Mesothelial cell of epicardium (in vitro differentiated cells): ENCODE results near the gene MPHOSPH6. TPM values are rescaled to one million over a fixed set of nuclear protein-coding genes. Genes with fewer than 3 reads are reported as not detected.

ENCODE experiments used
- DNase-seq, 2 experiments: peaks; one replicate each; pipeline ENCODE4 v3.0.0; 2021; ENCODE audit warnings: low spot score in 2 of 2; ENCODE audit not compliant: unreplicated experiment in 2 of 2
- H3K27ac Mint-ChIP-seq: 2 replicates; pipeline ENCODE4 v1.8.0; 2021; ENCODE audit warnings: mixed read lengths
- H3K27me3 Mint-ChIP-seq: 2 replicates; pipeline ENCODE4 v1.8.0; 2021; ENCODE audit warnings: low read depth, mixed read lengths
- H3K36me3 Mint-ChIP-seq: 2 replicates; pipeline ENCODE4 v1.8.0; 2021; ENCODE audit warnings: mixed read lengths
- H3K4me1 Mint-ChIP-seq: 2 replicates; pipeline ENCODE4 v1.8.0; 2021; ENCODE audit warnings: mixed read lengths
- H3K4me3 Mint-ChIP-seq: 2 replicates; pipeline ENCODE4 v1.8.0; 2021; ENCODE audit warnings: mild to moderate bottlenecking, moderate library complexity, mixed read lengths
- H3K9me3 Mint-ChIP-seq: 2 replicates; pipeline ENCODE4 v1.8.0; 2021; ENCODE audit warnings: mixed read lengths
- CTCF ChIP-seq: fragments of 200-600 bp; sonication (generic); IDR thresholded peaks from one replicate; pipeline ENCODE4 v1.5.0; 2021; ENCODE audit warnings: antibody characterized with exemption; ENCODE audit not compliant: unreplicated experiment
- total RNA-seq: library from RNA; stranded (reverse); gene quantifications from 3 replicates; pipeline ENCODE4 v1.2.1, GENCODE V29; 2021

Gene MPHOSPH6
- total RNA-seq, 1 donor from 2014 or later: 34.8 TPM

GRCh38 chr16:82156761-82157533 is 13.1 kb downstream of the MPHOSPH6 start:
- H3K4me3 Mint-ChIP-seq: no peak overlapping the region
- DNase-seq: no peak
- peaks cover 10% of the 10 kb centered on the region for H3K9me3 Mint-ChIP-seq
- peaks cover 15% of the 10 kb centered on the region for H3K4me1 Mint-ChIP-seq
- TF ChIP-seq CTCF: no peak
- peaks cover 57% of the 10 kb centered on the region for H3K36me3 Mint-ChIP-seq
- peak overlapping the region; percentile 26 for H3K27ac Mint-ChIP-seq
- no peaks in the 10 kb centered on the region for H3K27me3 Mint-ChIP-seq

- Mint-ChIP-seq H3K9me3 (peaks cover 10% of the 10 kb centered on the region), H3K36me3 (peaks cover 48% of the 10 kb centered on the region), H3K27me3 (no peaks in the 10 kb centered on the region), H3K27ac (peak overlapping the region; percentile 44), H3K4me3 (no peak overlapping the region), H3K4me1 (peaks cover 12% of the 10 kb centered on the region)
- no peak for TF ChIP-seq CTCF
- no peak for DNase-seq
Measured at GRCh38 chr16:82152641-82153112, 17.3 kb downstream of the MPHOSPH6 start.

- Mint-ChIP-seq H3K27me3 (no peaks in the 10 kb centered on the region), H3K27ac (peak overlapping the region; percentile 44), H3K9me3 (peaks cover 10% of the 10 kb centered on the region), H3K4me1 (peaks cover 8% of the 10 kb centered on the region), H3K36me3 (peaks cover 49% of the 10 kb centered on the region), H3K4me3 (no peak overlapping the region)
- TF ChIP-seq CTCF: no peak
- no peak for DNase-seq
Measured at GRCh38 chr16:82152196-82152595, 17.8 kb downstream of the MPHOSPH6 start.

- Mint-ChIP-seq H3K4me1 (peaks cover 8% of the 10 kb centered on the region), H3K27ac (no peak overlapping the region), H3K4me3 (no peak overlapping the region), H3K9me3 (peaks cover 12% of the 10 kb centered on the region), H3K36me3 (peaks cover 54% of the 10 kb centered on the region), H3K27me3 (no peaks in the 10 kb centered on the region)
- no peak for DNase-seq
- TF ChIP-seq CTCF: no peak
Measured at GRCh38 chr16:82150549-82150948, 19.5 kb downstream of the MPHOSPH6 start.

GRCh38 chr16:82149536-82149935 is 20.5 kb downstream of the MPHOSPH6 start:
- no peak overlapping the region for H3K27ac Mint-ChIP-seq
- DNase-seq: no peak
- H3K27me3 Mint-ChIP-seq: no peaks in the 10 kb centered on the region
- H3K4me3 Mint-ChIP-seq: no peak overlapping the region
- H3K9me3 Mint-ChIP-seq: peaks cover 9% of the 10 kb centered on the region
- H3K36me3 Mint-ChIP-seq: peaks cover 50% of the 10 kb centered on the region
- H3K4me1 Mint-ChIP-seq: peaks cover 8% of the 10 kb centered on the region
- no peak for TF ChIP-seq CTCF
